Mucosa of descending colon (tissue), 3 donors: Measurements from ENCODE around the gene EPHA6. TPM values are rescaled to one million over a fixed set of nuclear protein-coding genes. Genes with fewer than 3 reads are reported as not detected.

ENCODE experiments used
- ATAC-seq: fragments of 200-7000 bp; cut with Tn5 transposase; one replicate; pipeline ENCODE4 v1.9.1; 2020; ENCODE audit warnings: mild to moderate bottlenecking, moderate library complexity
- DNase-seq, 3 donors: peaks; one replicate each; pipeline ENCODE4 v3.0.0-alpha.2; 2020
- H3K36me3 ChIP-seq: fragments of 200-600 bp; one replicate; pipeline ENCODE4 v1.8.0; 2021; ENCODE audit warnings: low read depth, mild to moderate bottlenecking
- H3K4me1 ChIP-seq: fragments of 200-600 bp; one replicate; pipeline ENCODE4 v1.8.0; 2021; ENCODE audit warnings: low read depth, mild to moderate bottlenecking
- H3K4me3 ChIP-seq: fragments of 200-600 bp; one replicate; pipeline ENCODE4 v1.8.0; 2021; ENCODE audit warnings: mild to moderate bottlenecking
- H3K9me3 ChIP-seq: fragments of 200-600 bp; one replicate; pipeline ENCODE4 v1.8.0; 2021; ENCODE audit warnings: mild to moderate bottlenecking
- CTCF ChIP-seq: fragments of 200-600 bp; IDR thresholded peaks from one replicate; pipeline ENCODE4 v1.8.0; 2022; ENCODE audit warnings: antibody characterized with exemption, mild to moderate bottlenecking
- intact Hi-C, 2 donors: fragments of 100-400 bp; cut with DNase I in 1 of 2; cut with micrococcal nuclease in 1 of 2; formaldehyde crosslinking; loops; one replicate each; pipeline versions ENCODE4 v1.11.0 to v1.11.1; 2022; cut with DNase I, micrococcal nuclease
- total RNA-seq, 3 donors: library from RNA; stranded (reverse); fragmentation: NEBNext Ultra II Directional in 2 of 3; extraction: Animal tissue kit (Norgen Biotek cat#: 25700) in 2 of 3; gene quantifications; one replicate each; pipeline versions ENCODE4 v1.2.1 to v1.2.4, GENCODE V29; 2021 to 2023
- donor health status: DM: no; HTN: no; CAD: no; lungs with moderate emphysema.
- donor health status: DM: no; HTN: no; CAD: no.
- donor health status: DM: no; HTN: yes; CAD: no.

The EPHA6 gene
- total RNA-seq, 3 donors from 2014 or later, result 0.55 to 24.8 (median 1.5) TPM

GRCh38 chr3:96836153-96836915 is 21.9 kb downstream of the EPHA6 start:
- ATAC-seq, result no peak
- no peak for TF ChIP-seq CTCF

GRCh38 chr3:96843505-96844203 is 29.3 kb downstream of the EPHA6 start:
- Histone ChIP-seq H3K9me3 (no peaks in the 10 kb centered on the region), H3K4me3 (no peak overlapping the region), H3K4me1 (no peaks in the 10 kb centered on the region), H3K36me3 (no peaks in the 10 kb centered on the region)
- intact Hi-C loops, result no loop called here
- ATAC-seq (no peak), DNase-seq (no peak)
- TF ChIP-seq CTCF, result no peak

More at GRCh38 chr3:96836153-96836915, 21.9 kb downstream of the EPHA6 start:
- no peak overlapping the region for H3K4me3 ChIP-seq
- no peaks in the 10 kb centered on the region for H3K4me1 ChIP-seq
- intact Hi-C loops, result no loop called here
- DNase-seq, result no peak
- no peaks in the 10 kb centered on the region for H3K36me3 ChIP-seq
- no peaks in the 10 kb centered on the region for H3K9me3 ChIP-seq

- no peak for DNase-seq
Measured at GRCh38 chr3:96844204-96844514, 29.8 kb downstream of the EPHA6 start.

GRCh38 chr3:96852849-96853248 is 38.5 kb downstream of the EPHA6 start:
- H3K9me3 ChIP-seq, result no peaks in the 10 kb centered on the region
- no peak for ATAC-seq
- no peaks in the 10 kb centered on the region for H3K36me3 ChIP-seq
- no peak for TF ChIP-seq CTCF
- DNase-seq, result no peak
- H3K4me1 ChIP-seq, result no peaks in the 10 kb centered on the region
- intact Hi-C loops, result no loop called here
- no peak overlapping the region for H3K4me3 ChIP-seq

More at GRCh38 chr3:96844204-96844514, 29.8 kb downstream of the EPHA6 start:
- intact Hi-C loops, result no loop called here
- Histone ChIP-seq H3K36me3 (no peaks in the 10 kb centered on the region), H3K4me1 (no peaks in the 10 kb centered on the region), H3K9me3 (no peaks in the 10 kb centered on the region), H3K4me3 (no peak overlapping the region)
- ATAC-seq, result no peak
- TF ChIP-seq CTCF, result no peak

GRCh38 chr3:96860882-96861281 is 46.5 kb downstream of the EPHA6 start:
- intact Hi-C loops, result loop anchor here in 1 of 2 donors (10.0 kb wide), 1 partner anchor 854 kb away; no protein-coding TSS in a partner anchor

More at GRCh38 chr3:96860882-96861281, 46.5 kb downstream of the EPHA6 start:
- DNase-seq (no peak), ATAC-seq (no peak)
- Histone ChIP-seq H3K9me3 (no peaks in the 10 kb centered on the region), H3K4me1 (no peaks in the 10 kb centered on the region), H3K36me3 (no peaks in the 10 kb centered on the region), H3K4me3 (no peak overlapping the region)
- no peak for TF ChIP-seq CTCF
